ENCODE results near the gene FBXW11. TPM values are rescaled to one million over a fixed set of nuclear protein-coding genes. Genes with fewer than 3 reads are reported as not detected.
A peak's percentile ranks its signal among the peaks of the same experiment; 100 is the strongest.

FBXW11 gene
- total and polyA plus RNA-seq, 3 donors from 2014 or later, result 46.3 to 61.8 (median 60.6) TPM

DNA sequence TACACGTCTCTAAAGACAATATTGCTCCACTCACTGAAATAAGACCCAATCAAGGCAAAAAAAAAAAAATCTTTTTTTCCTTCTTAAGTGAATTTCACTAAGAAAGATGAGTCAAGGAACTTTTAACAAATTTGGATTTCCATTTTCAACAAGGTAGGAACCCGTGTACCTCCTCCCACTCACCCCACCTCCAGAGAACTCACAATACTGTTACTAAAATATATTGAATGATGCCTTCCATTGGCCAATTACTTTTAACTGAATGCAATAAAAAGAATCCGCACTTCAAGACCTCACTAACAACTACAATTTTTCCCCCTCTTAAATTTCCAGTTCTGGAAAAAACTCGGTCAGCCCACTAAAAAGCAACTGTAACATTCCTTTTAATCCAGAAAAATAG lies 50.7 kb downstream of the FBXW11 start:
- WGBS, 2 donors, result 83 to 85% methylated on average over 4 of the region's 4 CpGs
- intact Hi-C loops (cut with DNase I; ENCODE audit: low total_unique reads), result no loop called here
- no peaks in the 10 kb centered on the region for H3K27me3 ChIP-seq
- no peak for DNase-seq
- no peaks in the 10 kb centered on the region for H3K9me3 ChIP-seq
- H3K27ac ChIP-seq, result no peak overlapping the region
- TF ChIP-seq POLR2A (IDR thresholded peaks at IDR 0.05), result no peak
- TF ChIP-seq, protein P1, sequence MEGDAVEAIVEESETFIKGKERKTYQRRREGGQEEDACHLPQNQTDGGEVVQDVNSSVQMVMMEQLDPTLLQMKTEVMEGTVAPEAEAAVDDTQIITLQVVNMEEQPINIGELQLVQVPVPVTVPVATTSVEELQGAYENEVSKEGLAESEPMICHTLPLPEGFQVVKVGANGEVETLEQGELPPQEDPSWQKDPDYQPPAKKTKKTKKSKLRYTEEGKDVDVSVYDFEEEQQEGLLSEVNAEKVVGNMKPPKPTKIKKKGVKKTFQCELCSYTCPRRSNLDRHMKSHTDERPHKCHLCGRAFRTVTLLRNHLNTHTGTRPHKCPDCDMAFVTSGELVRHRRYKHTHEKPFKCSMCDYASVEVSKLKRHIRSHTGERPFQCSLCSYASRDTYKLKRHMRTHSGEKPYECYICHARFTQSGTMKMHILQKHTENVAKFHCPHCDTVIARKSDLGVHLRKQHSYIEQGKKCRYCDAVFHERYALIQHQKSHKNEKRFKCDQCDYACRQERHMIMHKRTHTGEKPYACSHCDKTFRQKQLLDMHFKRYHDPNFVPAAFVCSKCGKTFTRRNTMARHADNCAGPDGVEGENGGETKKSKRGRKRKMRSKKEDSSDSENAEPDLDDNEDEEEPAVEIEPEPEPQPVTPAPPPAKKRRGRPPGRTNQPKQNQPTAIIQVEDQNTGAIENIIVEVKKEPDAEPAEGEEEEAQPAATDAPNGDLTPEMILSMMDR (IDR thresholded peaks at IDR 0.05), result no peak
- no peak overlapping the region for H3K4me3 ChIP-seq
- no peaks in the 10 kb centered on the region for H3K36me3 ChIP-seq (ENCODE audit: low read depth, missing control alignments)
- peaks cover 20% of the 10 kb centered on the region for H3K4me1 ChIP-seq

DNA sequence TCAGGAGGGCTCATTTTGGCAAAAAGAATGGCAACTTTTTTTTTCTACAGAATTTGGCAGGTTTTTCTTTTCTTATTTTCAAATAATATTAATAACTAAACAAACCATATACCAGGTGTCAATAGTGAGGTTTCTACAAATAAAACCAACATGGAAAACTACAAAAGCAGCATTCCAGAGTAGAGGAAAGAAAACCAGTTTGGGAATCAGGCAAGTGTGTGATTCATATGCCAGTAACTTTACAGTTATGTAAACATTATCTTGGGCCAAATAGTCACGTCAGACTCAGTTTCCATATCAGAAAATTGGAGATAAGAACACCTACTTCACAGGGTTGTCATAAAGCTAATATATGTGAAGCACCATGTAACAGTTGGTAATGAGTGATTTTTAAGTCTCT lies 51.7 kb downstream of the FBXW11 start:
- peaks cover 20% of the 10 kb centered on the region for H3K4me1 ChIP-seq
- no peak for DNase-seq
- no peaks in the 10 kb centered on the region for H3K9me3 ChIP-seq
- intact Hi-C loops (cut with DNase I; ENCODE audit: low total_unique reads), result no loop called here
- H3K27ac ChIP-seq, result no peak overlapping the region
- H3K36me3 ChIP-seq (ENCODE audit: low read depth, missing control alignments), result no peaks in the 10 kb centered on the region
- 46 to 66% methylated on average over 1 of the region's 1 CpG for WGBS, 2 donors
- TF ChIP-seq, protein P1 (IDR thresholded peaks at IDR 0.05), result no peak
- TF ChIP-seq POLR2A (IDR thresholded peaks at IDR 0.05), result no peak
- H3K27me3 ChIP-seq, result no peaks in the 10 kb centered on the region
- H3K4me3 ChIP-seq, result no peak overlapping the region

DNA sequence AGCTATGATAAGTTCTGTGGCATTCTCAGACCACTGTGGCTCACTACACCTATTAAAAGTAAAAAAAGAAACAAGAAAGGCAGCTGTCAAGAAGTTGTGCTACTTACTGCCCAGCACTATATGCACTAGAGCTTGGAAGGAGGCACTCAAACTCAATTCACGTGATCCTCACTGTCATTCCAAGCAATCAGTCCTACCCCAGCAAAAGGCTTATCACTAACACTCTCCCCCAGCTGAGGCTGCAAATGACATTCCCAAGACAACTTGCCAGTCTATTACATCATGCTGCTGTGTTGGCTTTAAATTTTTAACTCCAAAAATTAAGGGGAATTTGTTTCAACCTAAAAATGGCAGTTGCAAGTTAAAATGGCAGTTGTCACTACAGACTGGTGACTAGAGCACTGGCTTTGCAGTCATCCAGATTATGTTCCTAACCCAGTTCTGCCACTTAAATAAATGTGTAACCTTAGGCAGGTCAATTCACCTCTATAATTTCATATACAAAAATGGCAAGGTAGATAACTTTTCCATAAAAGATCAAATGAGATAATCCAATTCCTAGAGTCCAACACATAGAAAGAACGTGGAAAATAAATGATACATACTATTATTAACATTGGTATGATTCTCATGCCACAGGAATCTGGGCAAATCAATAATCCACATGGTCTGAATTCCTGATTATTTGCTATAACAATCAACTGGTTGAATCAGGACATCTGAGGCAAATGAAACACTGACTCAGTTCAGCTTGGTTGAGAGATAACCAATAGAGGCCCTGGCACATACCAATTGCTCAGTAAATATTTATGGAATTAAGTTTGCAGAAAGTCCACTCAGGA lies 52.4 kb downstream of the FBXW11 start:
- peaks cover 20% of the 10 kb centered on the region for H3K4me1 ChIP-seq
- no peaks in the 10 kb centered on the region for H3K36me3 ChIP-seq (ENCODE audit: low read depth, missing control alignments)
- no peak overlapping the region for H3K4me3 ChIP-seq
- intact Hi-C loops (cut with DNase I; ENCODE audit: low total_unique reads), result no loop called here
- WGBS, 2 donors, result 72 to 86% methylated on average over 2 of the region's 2 CpGs
- peak; percentile 22 for DNase-seq
- no peaks in the 10 kb centered on the region for H3K27me3 ChIP-seq
- H3K9me3 ChIP-seq, result no peaks in the 10 kb centered on the region
- H3K27ac ChIP-seq, result no peak overlapping the region
- TF ChIP-seq, protein P1 (IDR thresholded peaks at IDR 0.05), result no peak
- no peak for TF ChIP-seq POLR2A (IDR thresholded peaks at IDR 0.05)

DNA sequence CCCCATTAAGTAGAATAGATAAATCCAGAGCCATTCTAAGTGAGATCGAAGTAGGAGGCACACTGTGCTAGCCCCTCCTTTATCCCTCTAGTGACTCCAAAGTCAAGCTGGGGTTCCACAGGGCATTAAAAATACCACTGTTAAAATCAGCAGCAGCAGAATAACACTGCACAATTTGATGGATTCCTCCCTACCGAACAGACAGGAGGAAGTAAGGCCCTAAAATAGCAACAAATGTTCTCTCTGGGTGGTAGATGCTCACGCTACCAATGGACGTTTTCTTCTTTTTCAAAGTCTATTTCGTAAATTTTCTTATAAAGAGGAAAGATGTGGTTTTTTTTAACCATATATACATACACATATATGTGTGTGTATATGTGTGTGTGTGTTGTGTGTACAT lies 54.4 kb downstream of the FBXW11 start:
- no peak overlapping the region for H3K4me3 ChIP-seq
- peaks cover 13% of the 10 kb centered on the region for H3K4me1 ChIP-seq
- WGBS, 2 donors, result 62 to 74% methylated on average over 5 of the region's 5 CpGs
- intact Hi-C loops (cut with DNase I; ENCODE audit: low total_unique reads), result no loop called here
- H3K27me3 ChIP-seq, result no peaks in the 10 kb centered on the region
- H3K27ac ChIP-seq, result no peak overlapping the region
- H3K36me3 ChIP-seq (ENCODE audit: low read depth, missing control alignments), result no peaks in the 10 kb centered on the region
- no peak for TF ChIP-seq POLR2A (IDR thresholded peaks at IDR 0.05)
- TF ChIP-seq, protein P1 (IDR thresholded peaks at IDR 0.05), result no peak
- no peak for DNase-seq
- H3K9me3 ChIP-seq, result no peaks in the 10 kb centered on the region

DNA sequence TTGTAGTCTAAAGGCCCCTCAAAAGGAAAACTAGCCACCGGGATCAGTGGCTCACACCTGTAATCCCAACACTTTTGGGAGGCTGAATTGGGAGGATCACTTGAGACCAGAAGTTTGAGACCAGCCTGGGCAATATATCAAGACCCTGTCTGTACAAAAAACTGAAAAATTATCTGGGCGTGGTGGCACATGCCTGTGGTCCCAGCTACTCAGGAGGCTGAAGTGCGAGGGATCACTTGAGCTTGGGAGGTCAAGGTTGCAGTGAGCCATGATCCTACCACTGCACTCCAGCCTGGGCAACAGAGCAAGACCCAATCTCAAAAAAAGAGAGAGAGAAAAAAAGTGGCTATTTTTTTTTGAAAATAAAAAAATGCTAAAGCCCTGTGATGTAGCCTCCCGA lies 55.2 kb downstream of the FBXW11 start:
- Histone ChIP-seq H3K4me1 (peaks cover 5% of the 10 kb centered on the region), H3K27me3 (no peaks in the 10 kb centered on the region), H3K9me3 (no peaks in the 10 kb centered on the region), H3K27ac (no peak overlapping the region), H3K36me3 (ENCODE audit: low read depth, missing control alignments) (no peaks in the 10 kb centered on the region), H3K4me3 (no peak overlapping the region)
- intact Hi-C loops (cut with DNase I; ENCODE audit: low total_unique reads), result no loop called here
- no peak for TF ChIP-seq POLR2A (IDR thresholded peaks at IDR 0.05)
- TF ChIP-seq, protein P1 (IDR thresholded peaks at IDR 0.05), result no peak
- DNase-seq, result no peak
- 70 to 72% methylated on average over 4 of the region's 4 CpGs for WGBS, 2 donors
